NCI-H2029 treated with DMSO at 0.1 percent for 48 hours (cell line): ENCODE results near the gene DCLRE1A.

Experiments
- DNase-seq: peaks from one replicate; lab custom pipeline; 2025; lab: John Stamatoyannopoulos, UW

DCLRE1A gene

DNA sequence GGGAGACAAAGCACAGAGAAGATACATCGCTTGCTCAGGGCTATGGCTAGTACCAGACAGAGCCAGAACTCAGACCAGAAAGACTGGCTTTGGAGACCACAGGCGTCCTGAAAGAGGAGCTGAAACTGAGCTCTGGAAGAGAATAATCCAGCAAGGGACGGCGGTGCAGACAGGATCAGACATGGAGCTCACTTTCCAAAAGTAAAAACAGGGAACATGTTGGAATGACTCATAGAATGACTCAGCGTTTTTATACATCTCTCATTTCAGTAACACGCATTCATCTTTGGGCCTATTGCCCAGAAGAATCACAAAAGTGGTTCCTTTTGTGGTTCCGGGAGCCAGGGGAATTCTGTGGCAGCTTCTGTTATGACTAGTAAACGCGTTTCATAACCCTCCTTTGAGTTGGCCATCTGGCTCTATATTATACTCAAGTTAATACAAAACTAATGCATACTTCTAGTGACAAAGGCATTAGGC lies 65.2 kb downstream of the DCLRE1A start:
- DNase-seq = no peak
